Measurements from ENCODE around the gene ONECUT2.

The ONECUT2 gene

DNA sequence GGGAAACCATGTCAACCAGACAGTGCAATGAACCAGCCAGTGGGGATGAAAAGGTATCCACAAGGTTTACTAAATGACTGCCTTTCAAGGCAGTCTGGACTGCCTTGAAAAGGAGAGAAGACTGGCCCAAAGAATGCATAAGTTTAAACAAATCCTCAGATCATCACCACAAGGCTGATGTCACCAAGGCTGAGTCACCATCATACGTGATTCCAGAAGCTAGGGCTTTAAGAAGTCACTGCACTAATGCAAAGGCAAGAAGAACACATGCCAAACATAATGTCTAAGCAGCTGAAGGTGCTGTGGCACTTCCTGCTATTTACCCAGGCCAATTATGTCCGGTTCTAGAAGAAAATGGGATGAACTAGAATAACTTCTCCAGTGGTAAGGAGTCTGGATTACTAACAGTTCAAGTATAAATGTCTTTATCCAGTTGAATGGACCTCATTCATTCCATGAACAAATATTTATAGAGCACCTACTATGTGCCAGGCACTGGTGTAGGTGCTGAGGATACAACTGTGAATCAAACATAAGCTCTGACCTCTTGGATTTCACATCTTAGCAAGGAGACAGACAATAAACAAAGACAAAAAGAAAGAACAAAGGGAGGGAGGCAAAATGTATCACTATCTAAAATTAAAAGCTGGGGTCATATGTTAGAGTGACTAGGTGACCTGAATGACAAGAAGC is 37.6 kb upstream of the ONECUT2 start:
- WGBS (ENCODE audit: extremely low coverage, insufficient coverage, low lambda C conversion rate) = no CpG with 5 or more reads among the region's 2 CpGs
- H3K18ac ChIP-seq (ENCODE audit: low read length) = no peak overlapping the region

GRCh38 chr18:57404345-57404744 is 30.8 kb upstream of the ONECUT2 start:
- Histone ChIP-seq H3K4me1 (ENCODE audit: control insufficient read depth, low read depth, low read length) (no peaks in the 10 kb centered on the region), H2AK5ac (ENCODE audit: low read length) (no peak overlapping the region), H2BK120ac (ENCODE audit: low read depth, low read length) (no peak overlapping the region), H3K4ac (ENCODE audit: low read depth, low read length) (no peak overlapping the region), H3K4me2 (ENCODE audit: low read length) (no peak overlapping the region), H4K8ac (ENCODE audit: low read depth, low read length) (no peak overlapping the region), H3K56ac (ENCODE audit: low read length) (no peak overlapping the region), H3K79me1 (ENCODE audit: low read length) (no peaks in the 10 kb centered on the region), H3K23ac (ENCODE audit: low read length) (no peak overlapping the region), H2BK5ac (ENCODE audit: low read length) (no peak overlapping the region), H3K27me3 (ENCODE audit: insufficient read depth, low read length, poor library complexity) (peaks cover 2% of the 10 kb centered on the region), H3K4me3 (ENCODE audit: low read length) (no peak overlapping the region), H4K5ac (ENCODE audit: low read length) (no peak overlapping the region), H3K36me3 (ENCODE audit: control insufficient read depth, insufficient read depth, low read length) (no peaks in the 10 kb centered on the region), H2BK15ac (replicated peaks; ENCODE audit: low read depth) (no peak overlapping the region), H3K18ac (ENCODE audit: low read length) (no peak overlapping the region), H3K79me2 (ENCODE audit: control insufficient read depth, insufficient read depth, low read length) (no peaks in the 10 kb centered on the region), H3K27ac (ENCODE audit: low read depth, low read length) (no peak overlapping the region), H3K9ac (ENCODE audit: low read length) (no peak overlapping the region)
- DNase-seq = no peak

More for the DNA sequence above, 37.6 kb upstream of the ONECUT2 start:
- H3K79me1 ChIP-seq (ENCODE audit: low read length) = no peaks in the 10 kb centered on the region
- H3K4me3 ChIP-seq (ENCODE audit: low read length) = no peak overlapping the region
- DNase-seq = peak; percentile 10
- no peak overlapping the region for H3K4me2 ChIP-seq (ENCODE audit: low read length)
- H3K56ac ChIP-seq (ENCODE audit: low read length) = no peak overlapping the region
- H2AK5ac ChIP-seq (ENCODE audit: low read length) = no peak overlapping the region
- H3K4ac ChIP-seq (ENCODE audit: low read depth, low read length) = no peak overlapping the region
- H3K79me2 ChIP-seq (ENCODE audit: control insufficient read depth, insufficient read depth, low read length) = no peaks in the 10 kb centered on the region
- H3K23ac ChIP-seq (ENCODE audit: low read length) = no peak overlapping the region
- H3K9ac ChIP-seq (ENCODE audit: low read length) = no peak overlapping the region
- no peak overlapping the region for H2BK120ac ChIP-seq (ENCODE audit: low read depth, low read length)
- no peaks in the 10 kb centered on the region for H3K4me1 ChIP-seq (ENCODE audit: control insufficient read depth, low read depth, low read length)
- no peak overlapping the region for H2BK5ac ChIP-seq (ENCODE audit: low read length)
- H3K36me3 ChIP-seq (ENCODE audit: control insufficient read depth, insufficient read depth, low read length) = no peaks in the 10 kb centered on the region
- H3K27me3 ChIP-seq (ENCODE audit: insufficient read depth, low read length, poor library complexity) = no peaks in the 10 kb centered on the region
- H2BK15ac ChIP-seq (replicated peaks; ENCODE audit: low read depth) = no peak overlapping the region
- H3K27ac ChIP-seq (ENCODE audit: low read depth, low read length) = no peak overlapping the region
- no peak overlapping the region for H4K8ac ChIP-seq (ENCODE audit: low read depth, low read length)
- H4K5ac ChIP-seq (ENCODE audit: low read length) = no peak overlapping the region

- Histone ChIP-seq H3K4ac (ENCODE audit: low read depth, low read length) (no peak overlapping the region), H2BK15ac (replicated peaks; ENCODE audit: low read depth) (no peak overlapping the region), H3K36me3 (ENCODE audit: control insufficient read depth, insufficient read depth, low read length) (no peaks in the 10 kb centered on the region), H3K18ac (ENCODE audit: low read length) (no peak overlapping the region), H3K27me3 (ENCODE audit: insufficient read depth, low read length, poor library complexity) (peaks cover 2% of the 10 kb centered on the region), H3K56ac (ENCODE audit: low read length) (no peak overlapping the region), H2AK5ac (ENCODE audit: low read length) (no peak overlapping the region), H2BK5ac (ENCODE audit: low read length) (no peak overlapping the region), H2BK120ac (ENCODE audit: low read depth, low read length) (no peak overlapping the region), H3K79me1 (ENCODE audit: low read length) (no peaks in the 10 kb centered on the region), H3K9ac (ENCODE audit: low read length) (no peak overlapping the region), H4K5ac (ENCODE audit: low read length) (no peak overlapping the region), H3K27ac (ENCODE audit: low read depth, low read length) (no peak overlapping the region), H3K79me2 (ENCODE audit: control insufficient read depth, insufficient read depth, low read length) (no peaks in the 10 kb centered on the region), H3K4me3 (ENCODE audit: low read length) (no peak overlapping the region), H4K8ac (ENCODE audit: low read depth, low read length) (no peak overlapping the region), H3K4me2 (ENCODE audit: low read length) (no peak overlapping the region), H3K4me1 (ENCODE audit: control insufficient read depth, low read depth, low read length) (no peaks in the 10 kb centered on the region), H3K23ac (ENCODE audit: low read length) (no peak overlapping the region)
- no peak for DNase-seq
These were observed 25.5 kb upstream of the ONECUT2 start for GRCh38 chr18:57409650-57410049.

- Histone ChIP-seq H3K4ac (ENCODE audit: low read depth, low read length) (no peak overlapping the region), H2BK15ac (replicated peaks; ENCODE audit: low read depth) (no peak overlapping the region), H3K4me3 (ENCODE audit: low read length) (no peak overlapping the region), H3K23ac (ENCODE audit: low read length) (no peak overlapping the region), H3K4me1 (ENCODE audit: control insufficient read depth, low read depth, low read length) (no peaks in the 10 kb centered on the region), H2AK5ac (ENCODE audit: low read length) (no peak overlapping the region), H3K4me2 (ENCODE audit: low read length) (no peak overlapping the region), H3K9ac (ENCODE audit: low read length) (no peak overlapping the region), H4K8ac (ENCODE audit: low read depth, low read length) (no peak overlapping the region), H3K27ac (ENCODE audit: low read depth, low read length) (no peak overlapping the region), H4K5ac (ENCODE audit: low read length) (no peak overlapping the region), H3K18ac (ENCODE audit: low read length) (no peak overlapping the region), H3K79me1 (ENCODE audit: low read length) (no peaks in the 10 kb centered on the region), H2BK5ac (ENCODE audit: low read length) (no peak overlapping the region), H3K56ac (ENCODE audit: low read length) (no peak overlapping the region), H3K27me3 (ENCODE audit: insufficient read depth, low read length, poor library complexity) (no peaks in the 10 kb centered on the region), H2BK120ac (ENCODE audit: low read depth, low read length) (no peak overlapping the region), H3K36me3 (ENCODE audit: control insufficient read depth, insufficient read depth, low read length) (no peaks in the 10 kb centered on the region), H3K79me2 (ENCODE audit: control insufficient read depth, insufficient read depth, low read length) (no peaks in the 10 kb centered on the region)
- no CpG with 5 or more reads among the region's 3 CpGs for WGBS (ENCODE audit: extremely low coverage, insufficient coverage, low lambda C conversion rate)
- DNase-seq = no peak
These were observed 24.4 kb upstream of the ONECUT2 start for GRCh38 chr18:57410749-57411148.

GRCh38 chr18:57416542-57416941 is 18.6 kb upstream of the ONECUT2 start:
- H3K4me3 ChIP-seq (ENCODE audit: low read length) = no peak overlapping the region
- no peaks in the 10 kb centered on the region for H3K79me2 ChIP-seq (ENCODE audit: control insufficient read depth, insufficient read depth, low read length)
- no peaks in the 10 kb centered on the region for H3K27me3 ChIP-seq (ENCODE audit: insufficient read depth, low read length, poor library complexity)
- no peak overlapping the region for H3K4me2 ChIP-seq (ENCODE audit: low read length)
- no peaks in the 10 kb centered on the region for H3K79me1 ChIP-seq (ENCODE audit: low read length)
- H3K23ac ChIP-seq (ENCODE audit: low read length) = no peak overlapping the region
- H2BK5ac ChIP-seq (ENCODE audit: low read length) = no peak overlapping the region
- no peaks in the 10 kb centered on the region for H3K36me3 ChIP-seq (ENCODE audit: control insufficient read depth, insufficient read depth, low read length)
- no peak overlapping the region for H3K4ac ChIP-seq (ENCODE audit: low read depth, low read length)
- no CpG with 5 or more reads among the region's 4 CpGs for WGBS (ENCODE audit: extremely low coverage, insufficient coverage, low lambda C conversion rate)
- no peak overlapping the region for H2BK15ac ChIP-seq (replicated peaks; ENCODE audit: low read depth)
- H3K4me1 ChIP-seq (ENCODE audit: control insufficient read depth, low read depth, low read length) = no peaks in the 10 kb centered on the region
- no peak overlapping the region for H2AK5ac ChIP-seq (ENCODE audit: low read length)
- no peak overlapping the region for H3K9ac ChIP-seq (ENCODE audit: low read length)
- no peak overlapping the region for H3K27ac ChIP-seq (ENCODE audit: low read depth, low read length)
- H3K56ac ChIP-seq (ENCODE audit: low read length) = no peak overlapping the region
- DNase-seq = no peak
- H4K5ac ChIP-seq (ENCODE audit: low read length) = no peak overlapping the region
- H3K18ac ChIP-seq (ENCODE audit: low read length) = no peak overlapping the region
- H4K8ac ChIP-seq (ENCODE audit: low read depth, low read length) = no peak overlapping the region
- no peak overlapping the region for H2BK120ac ChIP-seq (ENCODE audit: low read depth, low read length)

- Histone ChIP-seq H2BK120ac (ENCODE audit: low read depth, low read length) (no peak overlapping the region), H2AK5ac (ENCODE audit: low read length) (no peak overlapping the region), H3K79me1 (ENCODE audit: low read length) (no peaks in the 10 kb centered on the region), H3K4me2 (ENCODE audit: low read length) (no peak overlapping the region), H3K27ac (ENCODE audit: low read depth, low read length) (no peak overlapping the region), H3K23ac (ENCODE audit: low read length) (no peak overlapping the region), H4K5ac (ENCODE audit: low read length) (no peak overlapping the region), H3K18ac (ENCODE audit: low read length) (no peak overlapping the region), H3K36me3 (ENCODE audit: control insufficient read depth, insufficient read depth, low read length) (no peaks in the 10 kb centered on the region), H3K56ac (ENCODE audit: low read length) (no peak overlapping the region), H3K4me3 (ENCODE audit: low read length) (no peak overlapping the region), H4K8ac (ENCODE audit: low read depth, low read length) (no peak overlapping the region), H3K27me3 (ENCODE audit: insufficient read depth, low read length, poor library complexity) (no peaks in the 10 kb centered on the region), H3K79me2 (ENCODE audit: control insufficient read depth, insufficient read depth, low read length) (no peaks in the 10 kb centered on the region), H3K4ac (ENCODE audit: low read depth, low read length) (no peak overlapping the region), H2BK15ac (replicated peaks; ENCODE audit: low read depth) (no peak overlapping the region), H3K4me1 (ENCODE audit: control insufficient read depth, low read depth, low read length) (no peaks in the 10 kb centered on the region), H2BK5ac (ENCODE audit: low read length) (no peak overlapping the region), H3K9ac (ENCODE audit: low read length) (no peak overlapping the region)
- no peak for DNase-seq
- WGBS (ENCODE audit: extremely low coverage, insufficient coverage, low lambda C conversion rate) = no CpG with 5 or more reads among the region's 3 CpGs
These were observed 12.8 kb upstream of the ONECUT2 start for GRCh38 chr18:57422313-57422872.

Data from mesendoderm (in vitro differentiated cells).